ENCODE results near the gene CAMTA1.

DNA sequence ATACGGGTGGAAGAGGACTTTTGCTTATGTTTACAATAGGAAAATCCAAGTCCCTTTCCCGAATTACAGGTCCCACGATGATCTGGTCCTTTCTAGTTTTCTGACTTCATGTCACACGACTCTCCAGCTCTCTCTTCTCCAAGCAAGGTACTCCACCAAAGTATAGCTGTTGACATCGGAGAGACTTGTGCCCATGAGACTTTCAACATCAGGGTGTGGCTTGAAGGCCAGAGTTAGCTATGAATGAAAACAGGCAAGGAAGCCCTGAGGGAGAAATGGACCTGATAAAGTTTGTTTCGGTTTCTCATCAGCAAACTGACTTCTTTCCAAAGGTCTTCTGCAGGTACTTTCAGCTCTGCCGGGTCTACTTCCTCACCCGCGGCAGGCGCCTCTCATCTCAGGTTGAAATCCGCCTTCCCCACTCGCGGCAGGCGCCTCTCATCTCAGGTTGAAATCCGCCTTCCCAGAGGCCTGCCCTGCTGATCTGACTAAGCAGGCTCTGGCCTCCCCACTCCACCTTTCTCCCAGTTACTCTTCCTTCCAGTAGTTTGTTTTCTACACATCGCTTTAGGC is 996.8 kb downstream of the CAMTA1 start:
- TF ChIP-seq ZFP41 (tag by site-specific recombination; IDR thresholded peaks at IDR 0.05; ENCODE audit: borderline replicate concordance) (no peak), ZNF398 (tag by site-specific recombination; IDR thresholded peaks at IDR 0.05) (no peak), TCF7L2 (IDR thresholded peaks at IDR 0.05; ENCODE audit: borderline replicate concordance, low read depth, low read length) (no peak), ZNF248 (tag by site-specific recombination; IDR thresholded peaks at IDR 0.05) (no peak), ZBTB7A (tag by site-specific recombination; IDR thresholded peaks at IDR 0.05; ENCODE audit: low read depth) (no peak), ZNF777 (tag by site-specific recombination; IDR thresholded peaks at IDR 0.05; ENCODE audit: borderline replicate concordance) (no peak), ZNF558 (tag by site-specific recombination; IDR thresholded peaks at IDR 0.05) (no peak), ZNF561 (tag by site-specific recombination; IDR thresholded peaks at IDR 0.05; ENCODE audit: borderline replicate concordance) (no peak), BCL11B (tag by site-specific recombination; IDR thresholded peaks at IDR 0.05; ENCODE audit: low read depth) (no peak)
- TF ChIP-seq, protein P1, sequence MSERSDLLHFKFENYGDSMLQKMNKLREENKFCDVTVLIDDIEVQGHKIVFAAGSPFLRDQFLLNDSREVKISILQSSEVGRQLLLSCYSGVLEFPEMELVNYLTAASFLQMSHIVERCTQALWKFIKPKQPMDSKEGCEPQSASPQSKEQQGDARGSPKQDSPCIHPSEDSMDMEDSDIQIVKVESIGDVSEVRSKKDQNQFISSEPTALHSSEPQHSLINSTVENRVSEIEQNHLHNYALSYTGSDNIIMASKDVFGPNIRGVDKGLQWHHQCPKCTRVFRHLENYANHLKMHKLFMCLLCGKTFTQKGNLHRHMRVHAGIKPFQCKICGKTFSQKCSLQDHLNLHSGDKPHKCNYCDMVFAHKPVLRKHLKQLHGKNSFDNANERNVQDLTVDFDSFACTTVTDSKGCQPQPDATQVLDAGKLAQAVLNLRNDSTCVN (tag by site-specific recombination; optimal IDR thresholded peaks at IDR 0.05): no peak
- TF ChIP-seq, protein P2, sequence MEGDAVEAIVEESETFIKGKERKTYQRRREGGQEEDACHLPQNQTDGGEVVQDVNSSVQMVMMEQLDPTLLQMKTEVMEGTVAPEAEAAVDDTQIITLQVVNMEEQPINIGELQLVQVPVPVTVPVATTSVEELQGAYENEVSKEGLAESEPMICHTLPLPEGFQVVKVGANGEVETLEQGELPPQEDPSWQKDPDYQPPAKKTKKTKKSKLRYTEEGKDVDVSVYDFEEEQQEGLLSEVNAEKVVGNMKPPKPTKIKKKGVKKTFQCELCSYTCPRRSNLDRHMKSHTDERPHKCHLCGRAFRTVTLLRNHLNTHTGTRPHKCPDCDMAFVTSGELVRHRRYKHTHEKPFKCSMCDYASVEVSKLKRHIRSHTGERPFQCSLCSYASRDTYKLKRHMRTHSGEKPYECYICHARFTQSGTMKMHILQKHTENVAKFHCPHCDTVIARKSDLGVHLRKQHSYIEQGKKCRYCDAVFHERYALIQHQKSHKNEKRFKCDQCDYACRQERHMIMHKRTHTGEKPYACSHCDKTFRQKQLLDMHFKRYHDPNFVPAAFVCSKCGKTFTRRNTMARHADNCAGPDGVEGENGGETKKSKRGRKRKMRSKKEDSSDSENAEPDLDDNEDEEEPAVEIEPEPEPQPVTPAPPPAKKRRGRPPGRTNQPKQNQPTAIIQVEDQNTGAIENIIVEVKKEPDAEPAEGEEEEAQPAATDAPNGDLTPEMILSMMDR (tag by site-specific recombination; IDR thresholded peaks at IDR 0.05): no peak
- TF ChIP-seq, protein P3, sequence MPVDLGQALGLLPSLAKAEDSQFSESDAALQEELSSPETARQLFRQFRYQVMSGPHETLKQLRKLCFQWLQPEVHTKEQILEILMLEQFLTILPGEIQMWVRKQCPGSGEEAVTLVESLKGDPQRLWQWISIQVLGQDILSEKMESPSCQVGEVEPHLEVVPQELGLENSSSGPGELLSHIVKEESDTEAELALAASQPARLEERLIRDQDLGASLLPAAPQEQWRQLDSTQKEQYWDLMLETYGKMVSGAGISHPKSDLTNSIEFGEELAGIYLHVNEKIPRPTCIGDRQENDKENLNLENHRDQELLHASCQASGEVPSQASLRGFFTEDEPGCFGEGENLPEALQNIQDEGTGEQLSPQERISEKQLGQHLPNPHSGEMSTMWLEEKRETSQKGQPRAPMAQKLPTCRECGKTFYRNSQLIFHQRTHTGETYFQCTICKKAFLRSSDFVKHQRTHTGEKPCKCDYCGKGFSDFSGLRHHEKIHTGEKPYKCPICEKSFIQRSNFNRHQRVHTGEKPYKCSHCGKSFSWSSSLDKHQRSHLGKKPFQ (tag by site-specific recombination; IDR thresholded peaks at IDR 0.05): no peak
- TF ChIP-seq, protein P4, sequence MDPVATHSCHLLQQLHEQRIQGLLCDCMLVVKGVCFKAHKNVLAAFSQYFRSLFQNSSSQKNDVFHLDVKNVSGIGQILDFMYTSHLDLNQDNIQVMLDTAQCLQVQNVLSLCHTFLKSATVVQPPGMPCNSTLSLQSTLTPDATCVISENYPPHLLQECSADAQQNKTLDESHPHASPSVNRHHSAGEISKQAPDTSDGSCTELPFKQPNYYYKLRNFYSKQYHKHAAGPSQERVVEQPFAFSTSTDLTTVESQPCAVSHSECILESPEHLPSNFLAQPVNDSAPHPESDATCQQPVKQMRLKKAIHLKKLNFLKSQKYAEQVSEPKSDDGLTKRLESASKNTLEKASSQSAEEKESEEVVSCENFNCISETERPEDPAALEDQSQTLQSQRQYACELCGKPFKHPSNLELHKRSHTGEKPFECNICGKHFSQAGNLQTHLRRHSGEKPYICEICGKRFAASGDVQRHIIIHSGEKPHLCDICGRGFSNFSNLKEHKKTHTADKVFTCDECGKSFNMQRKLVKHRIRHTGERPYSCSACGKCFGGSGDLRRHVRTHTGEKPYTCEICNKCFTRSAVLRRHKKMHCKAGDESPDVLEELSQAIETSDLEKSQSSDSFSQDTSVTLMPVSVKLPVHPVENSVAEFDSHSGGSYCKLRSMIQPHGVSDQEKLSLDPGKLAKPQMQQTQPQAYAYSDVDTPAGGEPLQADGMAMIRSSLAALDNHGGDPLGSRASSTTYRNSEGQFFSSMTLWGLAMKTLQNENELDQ (tag by site-specific recombination; IDR thresholded peaks at IDR 0.05; ENCODE audit: low read depth): no peak

Measured in HEK293 (cell line).